ENCODE measurements around the gene ARFGAP3.

GRCh38 chr22:42793848-42794405 is 63.1 kb downstream of the ARFGAP3 start:
- no peak for TF ChIP-seq CTCF (IDR thresholded peaks at IDR 0.05)
- TF ChIP-seq EP300 (IDR thresholded peaks at IDR 0.05): no peak

All from upper lobe of left lung (tissue), 4 donors.